GM19397 (cell line): ENCODE results near the gene PADI4.

Source experiments
- ATAC-seq: cut with Tn5 transposase; IDR thresholded peaks from one replicate; pipeline ENCODE4 v1.9.1; 2021; ENCODE audit warnings: mild to moderate bottlenecking, moderate library complexity; ENCODE audit not compliant: unreplicated experiment

The PADI4 gene

DNA sequence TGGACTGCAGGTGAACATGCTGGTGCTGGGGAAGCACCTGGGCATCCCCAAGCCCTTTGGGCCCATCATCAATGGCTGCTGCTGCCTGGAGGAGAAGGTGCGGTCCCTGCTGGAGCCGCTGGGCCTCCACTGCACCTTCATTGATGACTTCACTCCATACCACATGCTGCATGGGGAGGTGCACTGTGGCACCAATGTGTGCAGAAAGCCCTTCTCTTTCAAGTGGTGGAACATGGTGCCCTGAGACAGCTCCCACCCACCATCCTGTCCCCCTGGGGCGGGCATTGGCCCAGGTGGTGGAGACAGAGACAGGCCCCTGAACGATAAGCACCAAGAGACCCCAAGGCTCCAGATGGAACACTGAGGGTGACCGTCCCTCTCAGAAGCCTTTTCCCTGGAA is 25.2 kb upstream of the PADI4 start:
- ATAC-seq, result no peak

DNA sequence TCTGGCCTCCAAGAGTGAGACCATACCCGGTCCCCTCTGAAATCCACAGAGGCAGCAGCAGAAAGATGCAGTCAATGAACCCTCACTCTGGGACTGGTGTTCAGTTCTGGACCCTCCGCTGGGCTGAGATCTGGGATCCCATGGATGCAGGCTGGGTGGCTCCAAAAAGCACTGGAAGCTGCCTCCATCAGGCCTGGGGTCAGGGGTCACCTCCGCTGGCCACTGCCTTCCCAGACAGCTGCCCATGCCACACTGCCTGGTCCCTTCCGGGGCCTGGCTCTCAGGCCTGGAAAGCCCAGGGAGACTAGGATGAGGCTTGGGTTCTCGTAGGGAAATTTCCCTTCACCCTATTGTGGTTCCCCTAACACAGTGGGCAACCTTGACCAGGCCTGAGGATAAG is 21.4 kb upstream of the PADI4 start:
- no peak for ATAC-seq

DNA sequence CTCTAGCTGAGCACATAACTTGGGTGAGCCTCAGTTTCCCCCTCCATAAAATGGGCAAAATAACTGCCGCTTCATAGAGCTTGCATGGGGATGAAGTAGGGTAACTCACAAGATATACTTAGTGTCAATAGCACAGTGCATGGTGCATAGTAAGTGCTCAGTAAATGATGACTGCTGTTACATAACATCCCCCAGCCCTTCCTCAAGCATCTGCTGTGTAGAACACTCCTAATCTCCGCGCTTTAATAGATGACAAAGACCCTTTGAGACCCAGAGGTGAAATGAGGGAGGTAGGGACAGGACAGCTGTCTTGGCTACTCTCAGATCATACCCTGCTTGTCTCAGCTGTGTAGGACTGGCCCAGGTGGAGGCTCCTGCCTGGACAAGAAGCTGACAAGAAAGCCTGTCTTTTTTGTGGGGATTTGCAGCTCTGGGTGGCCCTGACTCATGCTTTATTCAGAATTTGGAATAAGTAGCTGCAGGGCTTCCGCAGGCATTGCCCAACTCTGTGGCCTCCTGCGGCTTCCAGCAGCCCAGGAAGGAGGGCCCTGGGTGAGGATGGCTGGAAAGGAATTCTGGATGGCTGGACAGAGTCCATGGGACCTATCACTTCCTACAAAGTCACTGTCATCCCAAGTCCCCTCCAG is 20.7 kb upstream of the PADI4 start:
- ATAC-seq, result no peak

DNA sequence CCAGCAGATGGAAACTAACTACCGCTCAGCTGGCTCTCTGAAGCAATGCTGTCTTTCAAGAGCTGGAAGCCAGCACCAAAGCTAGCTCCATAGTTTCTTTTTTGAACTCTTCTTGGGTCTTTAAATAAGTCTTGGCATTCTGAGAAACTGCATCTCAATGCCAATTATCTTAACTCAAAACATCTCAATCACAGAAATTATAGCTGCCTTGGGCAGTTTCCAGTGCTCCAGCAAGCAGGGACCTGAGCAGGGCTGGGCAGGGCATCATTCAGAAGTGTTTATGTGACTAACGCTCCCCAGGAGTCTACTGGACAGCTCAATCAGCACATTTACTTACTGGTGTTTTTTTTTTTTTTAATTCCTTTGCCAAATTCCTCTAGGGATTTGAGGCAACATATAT is 18.3 kb upstream of the PADI4 start:
- no peak for ATAC-seq

DNA sequence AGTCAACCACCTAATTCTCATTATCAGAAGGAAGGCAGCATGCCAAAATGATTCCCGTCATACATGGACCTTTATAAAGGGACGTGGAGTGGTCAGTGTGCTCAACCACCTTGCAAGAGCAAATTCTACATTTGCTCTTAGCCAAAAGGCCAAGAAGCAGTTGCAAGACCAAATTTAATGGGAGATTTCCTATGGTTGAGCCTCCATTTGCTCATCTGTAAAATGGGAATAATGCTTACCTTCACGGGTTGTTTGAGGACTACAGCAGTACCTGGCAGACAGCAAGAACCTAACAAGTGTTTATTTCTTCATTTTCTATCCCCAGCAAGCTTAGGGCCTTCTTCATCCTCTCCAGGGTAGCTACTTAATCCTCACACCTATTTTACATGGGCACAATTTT is 17.4 kb upstream of the PADI4 start:
- ATAC-seq, result no peak

DNA sequence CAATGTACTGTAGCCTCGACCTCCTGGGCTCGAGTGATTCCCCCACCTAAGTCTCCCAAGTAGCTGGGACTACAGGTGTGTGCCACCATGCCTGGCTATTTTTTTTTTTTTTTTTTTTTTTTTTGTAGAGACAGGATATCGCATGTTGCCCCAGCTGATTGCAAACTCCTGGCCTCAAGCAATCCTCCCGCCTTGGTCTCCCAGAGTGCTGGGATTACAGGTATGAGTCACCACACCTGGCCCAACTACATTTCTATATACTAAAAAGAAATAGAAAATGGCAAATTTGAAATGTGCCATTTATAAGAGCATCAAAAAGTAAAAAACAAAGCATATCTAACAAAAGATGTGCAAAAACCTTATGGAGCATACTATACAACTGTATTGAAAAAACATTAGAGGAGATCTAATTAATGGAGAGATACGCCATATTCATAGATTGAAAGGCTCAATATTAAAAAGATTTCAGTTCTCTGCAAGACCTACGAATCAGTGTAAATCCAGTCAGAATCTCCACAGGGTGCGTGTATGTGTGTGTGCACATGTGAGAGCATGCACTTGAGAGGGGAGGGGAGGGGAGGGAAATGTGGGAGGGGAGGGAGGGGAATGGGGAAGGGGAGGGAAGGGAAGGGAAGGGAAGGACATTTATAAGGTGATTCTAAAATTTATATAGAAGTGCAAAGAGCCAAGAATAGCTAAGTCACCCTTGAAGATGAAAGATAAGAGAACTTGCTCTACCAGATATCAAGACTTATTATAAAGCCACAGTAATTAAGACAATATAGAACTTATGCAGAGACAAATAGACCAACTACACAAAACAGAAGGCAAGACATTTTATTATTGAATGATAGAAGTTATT is 15.5 kb upstream of the PADI4 start:
- no peak for ATAC-seq

DNA sequence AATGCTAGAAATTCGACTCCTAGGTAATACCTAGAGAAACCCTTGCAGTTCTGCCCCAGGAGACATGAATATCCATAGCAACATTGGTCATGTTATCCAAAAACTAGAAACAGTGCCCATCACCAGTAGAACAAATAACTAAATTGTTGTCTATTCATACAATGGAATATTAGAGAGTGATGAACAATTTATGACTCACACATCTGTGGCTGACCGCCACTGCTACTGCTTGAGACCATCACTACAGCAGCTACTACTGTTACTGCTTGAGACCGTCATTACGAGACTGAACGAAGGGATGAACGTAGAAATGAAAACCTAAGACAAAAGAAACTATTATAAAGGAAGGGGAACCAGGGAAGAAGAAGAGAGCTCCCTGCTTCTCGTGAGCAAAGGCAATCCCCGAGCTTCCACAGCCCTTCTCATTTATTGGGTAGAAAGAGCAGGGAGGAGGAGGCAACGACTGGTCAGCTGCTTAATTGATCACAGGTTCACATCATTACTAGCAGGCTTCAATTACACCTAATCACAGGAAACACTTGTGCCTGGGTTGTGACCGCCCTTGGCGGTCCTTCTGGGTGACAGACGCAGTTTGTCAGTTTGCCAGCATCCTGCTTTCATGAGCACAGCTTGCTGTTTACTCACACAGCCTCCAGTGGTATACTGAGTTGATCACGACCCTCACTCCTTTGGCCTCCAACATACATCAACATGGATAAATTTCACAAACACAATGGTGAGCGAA is 14.1 kb upstream of the PADI4 start:
- no peak for ATAC-seq

DNA sequence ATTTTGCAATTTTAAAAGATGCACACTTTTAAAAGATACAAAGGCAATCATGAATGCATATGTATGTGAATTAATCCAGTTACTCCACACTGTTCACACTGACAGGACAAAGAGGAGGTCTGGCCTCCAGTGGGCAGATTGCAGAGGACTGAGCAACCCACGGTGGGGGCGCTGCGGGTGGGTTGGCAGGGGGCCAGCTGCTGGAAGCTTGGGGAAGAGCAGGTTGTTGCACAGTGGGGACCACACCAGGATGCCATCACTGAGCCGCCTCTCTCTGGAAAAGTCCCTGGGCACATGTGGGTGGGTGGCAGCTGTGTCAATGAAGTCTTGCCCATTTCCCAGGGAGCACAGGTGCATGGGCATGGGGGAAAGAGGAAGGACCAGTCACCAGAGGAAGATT is 12.7 kb upstream of the PADI4 start:
- no peak for ATAC-seq

DNA sequence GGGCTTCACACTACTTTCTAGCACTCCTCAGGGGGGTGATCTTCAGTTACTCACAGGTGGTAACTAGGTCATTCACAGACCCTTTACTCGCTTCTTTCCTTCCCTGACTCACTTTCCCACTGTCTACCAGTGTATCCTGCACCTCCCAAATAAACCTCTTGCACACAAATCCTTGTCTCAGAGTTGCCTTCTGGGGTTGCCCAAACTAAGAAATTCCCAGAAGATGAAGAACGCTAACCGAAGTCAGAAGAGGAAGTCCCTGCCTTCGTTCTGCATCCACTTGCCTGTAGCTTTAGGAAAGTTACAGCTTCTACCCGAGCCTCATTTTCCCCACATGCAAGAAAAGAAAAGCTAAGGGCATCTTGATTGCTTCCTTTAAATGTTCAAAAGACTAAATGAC is 11.9 kb upstream of the PADI4 start:
- ATAC-seq, result no peak

DNA sequence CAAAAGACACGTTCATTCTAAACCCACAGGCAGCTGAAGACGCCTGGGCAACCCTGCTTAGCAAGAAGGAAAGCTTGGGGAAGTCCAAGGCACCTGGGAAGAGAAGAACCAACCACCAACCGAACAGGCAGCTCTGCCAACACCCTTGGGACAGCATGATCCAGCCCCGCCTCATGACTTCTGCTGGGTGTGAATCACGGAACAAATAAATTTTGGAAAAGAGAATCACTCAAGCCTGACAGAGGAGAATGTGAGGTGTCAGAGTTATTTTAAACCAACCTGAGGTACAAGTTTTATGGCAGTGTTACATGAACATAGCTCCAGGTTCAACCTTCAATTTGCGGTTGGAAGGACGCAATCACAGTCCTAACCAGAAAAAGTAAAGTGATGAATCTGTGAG is 10.0 kb upstream of the PADI4 start:
- ATAC-seq, result no peak

DNA sequence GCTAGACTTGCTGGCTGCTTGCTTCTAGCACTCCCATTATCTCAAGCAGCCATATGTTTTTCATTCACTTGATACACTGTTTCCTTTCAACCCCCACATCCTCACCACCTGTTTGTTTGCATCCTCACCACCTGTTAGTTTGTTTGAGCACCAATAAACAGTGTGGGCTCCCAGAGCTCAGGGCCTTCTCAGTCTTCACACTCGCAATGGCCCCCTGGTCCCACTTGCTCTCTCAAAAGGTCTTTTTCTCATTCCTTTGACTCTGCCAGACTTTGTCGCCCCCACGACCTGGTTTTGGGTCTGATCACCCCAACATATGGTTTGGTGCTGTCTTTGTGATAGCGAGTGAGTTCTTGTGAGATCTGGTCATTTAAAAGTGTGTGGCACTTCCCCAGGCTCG is 6.2 kb upstream of the PADI4 start:
- no peak for ATAC-seq

DNA sequence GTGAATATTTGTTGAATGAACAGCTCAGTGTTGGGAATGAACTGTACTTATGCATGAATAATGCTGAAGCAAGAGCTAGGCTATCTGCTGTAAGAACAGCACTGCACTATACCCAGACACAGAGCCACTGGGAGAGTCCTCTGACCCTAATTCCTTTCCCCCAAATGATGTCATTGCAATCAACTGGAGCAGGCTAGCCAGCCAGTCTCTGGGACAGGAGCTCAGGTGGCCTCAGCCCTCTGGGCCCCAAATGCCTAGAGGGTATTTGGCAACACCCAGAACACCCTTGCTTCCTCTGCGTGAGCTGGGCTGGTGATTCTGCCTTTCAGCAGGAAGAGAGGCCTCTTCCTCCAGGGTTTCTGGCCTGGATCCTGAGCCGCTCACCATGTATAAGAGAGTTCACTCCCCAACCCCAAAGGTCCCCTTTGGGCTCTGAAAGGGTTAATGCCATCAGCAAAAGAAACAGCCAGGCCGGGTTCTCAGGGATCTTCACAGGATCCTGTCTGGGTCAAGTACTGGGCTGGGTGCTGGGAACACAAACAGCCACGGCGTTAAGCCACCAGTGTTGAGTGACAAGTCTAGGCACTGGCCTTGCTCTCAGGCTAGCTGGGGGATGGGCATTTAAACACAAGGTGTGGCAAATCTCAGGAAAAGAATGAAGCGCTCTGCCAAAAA is 3.7 kb upstream of the PADI4 start:
- no peak for ATAC-seq

DNA sequence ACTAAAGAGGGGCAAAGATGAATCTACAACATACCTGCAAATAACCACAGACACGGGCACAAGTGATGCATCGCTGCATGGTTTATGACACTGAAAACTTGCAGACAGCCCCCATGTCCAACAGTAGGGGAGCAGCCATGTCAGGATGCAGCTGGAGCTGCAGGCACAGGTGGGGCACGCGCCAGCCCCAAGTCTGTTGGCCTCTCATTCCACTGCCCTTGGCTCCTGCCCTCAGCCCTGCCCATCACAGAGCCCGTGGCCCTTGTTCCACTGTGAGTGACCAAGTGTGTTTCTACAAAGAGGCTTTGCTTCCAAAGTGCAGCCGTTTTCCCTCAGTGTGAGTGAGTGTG is 3.2 kb upstream of the PADI4 start:
- ATAC-seq, result no peak

DNA sequence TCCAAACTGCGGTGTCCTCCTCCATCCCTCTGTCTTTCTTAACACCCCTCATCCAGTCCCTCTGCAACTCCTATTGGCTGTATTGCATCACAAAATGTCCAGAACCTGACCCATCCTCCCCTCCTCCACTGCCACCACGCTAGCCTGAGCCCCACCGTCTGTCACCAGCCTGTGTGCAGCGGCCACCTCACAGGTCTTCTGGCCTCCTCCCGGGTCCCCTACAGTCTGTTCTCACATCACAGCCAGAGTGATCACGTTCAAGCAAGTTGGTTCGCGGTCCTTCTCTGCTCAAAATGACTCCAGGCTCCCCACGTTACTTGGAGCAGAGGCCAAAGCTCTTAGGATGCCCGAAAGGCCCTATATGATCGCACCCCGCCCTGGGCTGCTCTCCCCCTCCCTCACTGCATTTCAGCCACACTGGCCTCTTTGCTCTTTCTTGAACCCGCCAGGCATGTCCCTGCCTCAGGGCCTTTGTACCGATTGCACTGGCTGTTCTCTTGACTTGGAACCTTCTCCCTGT is 2.4 kb upstream of the PADI4 start:
- ATAC-seq, result no peak

DNA sequence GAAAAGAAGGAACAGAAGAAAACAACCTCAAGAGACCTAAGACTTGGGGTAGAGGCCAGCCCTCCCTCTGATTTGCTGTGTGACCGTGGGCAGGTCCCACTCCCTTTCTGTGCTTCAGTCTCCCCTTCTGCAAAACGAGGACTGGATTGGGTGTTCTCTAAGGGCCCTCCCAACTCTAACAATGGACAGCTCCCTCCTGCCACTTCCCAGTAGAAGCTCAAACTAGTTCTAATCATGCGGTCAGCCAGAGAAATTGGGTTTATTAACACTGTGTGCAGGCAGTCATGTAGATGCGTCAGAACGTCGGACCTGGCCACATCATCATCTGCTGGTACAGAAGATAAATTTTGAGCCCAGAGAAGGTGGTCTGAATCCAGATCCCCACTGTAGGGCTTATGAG is 1.6 kb upstream of the PADI4 start:
- ATAC-seq, result no peak

DNA sequence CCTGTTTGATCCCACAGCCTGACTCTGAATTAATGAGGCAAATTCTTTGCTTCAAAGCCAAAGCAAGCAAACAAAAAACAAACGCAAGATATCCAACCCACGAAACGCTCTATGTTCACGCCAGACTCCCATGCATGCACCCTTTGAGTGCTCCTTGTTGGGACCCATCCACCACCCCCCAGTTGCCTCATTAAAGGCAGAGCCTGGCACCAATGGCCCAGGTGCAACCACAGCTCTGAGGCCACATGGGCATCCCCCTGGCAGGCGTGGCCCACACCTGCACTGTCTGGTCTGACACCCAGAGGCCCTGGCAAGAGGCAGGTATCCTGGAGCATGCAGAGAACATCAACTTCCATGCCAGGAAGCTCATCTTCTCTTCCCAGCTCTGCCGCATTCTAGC is 1.1 kb upstream of the PADI4 start:
- ATAC-seq, result no peak

DNA sequence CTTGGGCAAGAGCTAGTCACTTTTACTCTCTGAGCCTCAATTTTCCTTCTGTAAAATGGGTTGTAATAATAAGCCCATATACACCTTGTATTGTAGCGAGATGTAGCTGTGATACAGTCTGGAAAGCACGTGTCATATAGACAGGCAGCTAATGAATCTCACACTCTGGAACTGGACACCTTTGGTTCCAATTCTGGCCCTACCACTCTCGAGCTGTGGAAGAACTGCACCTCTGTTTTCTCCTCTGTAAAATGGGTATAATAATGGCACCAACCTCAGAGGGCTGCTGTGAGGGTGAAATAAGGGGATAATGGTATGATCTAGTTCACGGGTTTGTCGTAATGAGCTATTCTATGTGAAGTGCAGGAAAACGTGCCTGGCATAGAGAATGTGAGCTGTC is 668 bp upstream of the PADI4 start:
- ATAC-seq, result no peak

DNA sequence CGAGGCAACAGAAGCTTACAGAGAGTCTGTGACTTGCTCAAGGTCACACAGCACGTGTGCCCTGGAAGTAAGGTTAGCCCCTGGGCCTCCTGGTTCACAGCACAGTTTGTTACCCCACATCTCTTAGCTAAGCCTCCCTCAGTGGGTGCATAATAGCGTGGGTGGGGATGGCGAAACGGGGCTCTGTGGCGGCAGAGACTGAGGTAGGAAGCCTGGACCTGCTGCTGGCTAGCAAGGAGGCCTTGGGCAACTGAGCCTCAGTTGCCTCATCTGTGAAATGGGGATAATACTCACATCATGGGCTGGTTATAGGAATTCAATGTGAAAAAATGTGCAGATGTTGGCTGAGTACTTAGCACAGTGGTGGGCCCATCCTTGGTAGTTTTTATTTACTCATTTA is 596 bp downstream of the PADI4 start:
- no peak for ATAC-seq

DNA sequence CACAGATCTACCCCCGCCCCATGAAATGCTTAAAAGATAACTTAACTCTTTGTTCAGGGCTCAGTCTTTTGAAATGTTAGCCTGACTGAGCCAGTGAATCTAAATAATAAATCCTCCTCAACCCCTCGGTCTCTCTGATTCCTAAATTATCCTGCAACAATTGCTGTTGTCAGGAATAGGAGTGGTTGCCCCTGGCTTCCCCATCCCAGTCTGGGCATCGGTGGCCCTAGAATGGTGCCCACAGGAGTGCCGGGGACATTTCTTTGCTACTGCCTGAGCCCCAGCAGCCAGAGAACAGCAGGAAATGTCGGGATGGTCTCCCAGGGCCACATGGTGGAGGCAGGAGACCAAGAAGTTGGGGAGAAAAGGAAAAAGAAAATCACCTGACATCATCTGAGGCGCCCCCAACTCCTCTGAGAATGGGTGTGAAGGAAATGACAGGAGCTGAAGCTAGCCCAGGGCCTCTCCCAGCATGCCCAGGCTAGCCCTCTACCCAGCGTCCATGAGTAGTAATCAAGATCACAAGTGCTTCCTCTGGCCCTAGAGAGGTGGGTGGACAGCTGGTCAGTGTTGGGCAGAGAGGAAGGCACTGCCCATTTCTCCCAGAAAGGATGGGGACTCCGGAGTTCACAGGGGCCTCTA is 1.6 kb downstream of the PADI4 start:
- no peak for ATAC-seq

DNA sequence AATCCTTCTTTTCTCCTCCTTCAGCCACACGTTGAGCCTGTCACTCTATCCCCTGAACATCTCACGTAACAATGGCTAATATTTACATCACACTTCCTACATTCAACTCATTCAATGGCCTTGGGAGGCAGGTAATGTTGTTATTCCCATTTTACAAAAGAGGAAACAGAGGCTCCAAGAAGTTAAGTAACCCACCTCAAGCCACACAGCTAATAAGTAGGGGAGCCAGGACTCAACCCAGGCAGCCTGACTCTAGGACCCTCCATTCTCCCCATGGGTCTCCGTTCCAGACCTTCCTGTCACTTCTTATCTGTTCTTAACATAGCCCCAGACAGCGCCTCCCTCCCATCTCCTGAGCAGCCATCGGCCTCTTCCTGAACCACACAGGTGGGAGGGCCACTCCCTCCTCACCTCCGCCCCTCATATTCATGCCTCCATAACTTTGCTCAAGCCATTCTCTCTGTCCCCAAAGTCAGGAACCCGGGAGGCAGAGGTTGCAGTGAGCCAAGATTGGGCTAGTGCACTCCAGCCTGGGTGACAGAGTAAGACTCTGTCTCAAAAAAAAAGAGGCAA is 2.2 kb downstream of the PADI4 start:
- no peak for ATAC-seq
